GM19023 (cell line): ENCODE data around the gene AP3B2.

Experiments
- ATAC-seq: cut with Tn5 transposase; IDR thresholded peaks from one replicate; pipeline ENCODE4 v1.9.1; 2021; ENCODE audit warnings: mild to moderate bottlenecking, moderate library complexity; ENCODE audit not compliant: unreplicated experiment

The AP3B2 gene

DNA sequence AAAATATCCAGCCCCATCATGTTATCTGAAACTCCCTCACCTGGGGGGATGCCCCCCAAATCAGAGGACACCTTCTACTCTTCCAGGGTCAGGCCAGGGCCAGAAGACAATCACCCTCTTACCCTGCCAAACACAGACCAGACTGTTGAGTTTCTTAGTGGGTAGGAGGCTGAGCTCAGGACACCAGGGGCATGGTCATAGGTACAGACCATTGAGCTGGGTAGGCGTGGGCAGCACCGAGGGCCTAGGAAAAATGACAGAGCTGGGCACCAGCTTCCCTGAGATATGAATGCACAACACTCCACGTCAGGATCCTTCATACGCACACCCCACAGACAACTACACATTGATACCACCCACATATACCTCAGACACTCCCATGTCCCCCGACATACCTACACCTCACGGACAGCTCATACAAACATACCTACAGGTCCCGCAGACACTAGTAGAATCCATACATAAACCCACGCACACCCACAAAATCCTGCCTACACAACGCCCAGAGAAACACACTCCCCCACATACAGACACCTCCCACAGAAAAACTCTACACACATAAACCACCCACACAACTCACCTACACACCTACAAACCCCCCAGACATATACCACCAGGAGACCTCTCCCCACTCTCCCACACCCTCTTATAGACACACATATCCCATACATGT lies 11.8 kb downstream of the AP3B2 start:
- ATAC-seq: no peak

DNA sequence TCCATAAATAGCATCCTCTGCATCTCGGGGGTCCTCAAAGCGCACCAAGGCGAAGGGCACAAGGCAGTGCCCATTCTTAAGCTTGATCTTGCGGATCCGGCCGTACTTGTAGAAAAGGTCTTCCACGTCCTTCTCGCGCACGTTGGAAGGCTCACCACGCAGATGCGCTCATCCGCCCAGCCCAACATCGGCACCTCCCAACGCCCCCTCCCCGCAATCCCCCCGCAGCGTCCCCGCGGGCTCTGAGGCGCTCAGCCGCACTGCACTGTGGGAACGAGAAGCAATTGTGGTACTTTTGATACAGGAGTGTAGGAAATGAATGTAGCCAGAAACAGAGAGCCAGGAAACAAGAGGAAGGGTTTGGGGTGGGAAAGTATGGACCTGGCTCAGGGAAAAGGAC lies 17.5 kb downstream of the AP3B2 start:
- ATAC-seq: no peak

DNA sequence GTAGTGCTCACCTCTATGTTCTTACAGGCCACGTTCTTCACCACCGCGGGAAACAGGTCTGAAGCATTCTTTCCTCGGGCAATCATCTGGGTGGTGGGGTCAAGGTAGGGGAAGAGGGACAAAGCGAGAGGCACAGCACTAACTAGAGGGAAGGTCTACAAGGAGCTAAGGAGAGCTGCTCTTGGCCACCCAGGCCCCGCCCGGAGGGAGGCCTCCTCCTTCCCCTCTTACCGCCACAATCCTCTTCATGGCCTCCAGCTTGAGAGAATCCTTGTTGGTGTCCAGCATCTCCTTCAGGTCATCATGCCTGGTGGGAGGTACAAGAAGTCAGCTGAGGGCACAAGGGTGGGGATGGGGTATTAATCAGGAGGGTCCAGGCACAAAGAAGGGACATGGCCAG lies 20.5 kb downstream of the AP3B2 start:
- ATAC-seq: no peak

DNA sequence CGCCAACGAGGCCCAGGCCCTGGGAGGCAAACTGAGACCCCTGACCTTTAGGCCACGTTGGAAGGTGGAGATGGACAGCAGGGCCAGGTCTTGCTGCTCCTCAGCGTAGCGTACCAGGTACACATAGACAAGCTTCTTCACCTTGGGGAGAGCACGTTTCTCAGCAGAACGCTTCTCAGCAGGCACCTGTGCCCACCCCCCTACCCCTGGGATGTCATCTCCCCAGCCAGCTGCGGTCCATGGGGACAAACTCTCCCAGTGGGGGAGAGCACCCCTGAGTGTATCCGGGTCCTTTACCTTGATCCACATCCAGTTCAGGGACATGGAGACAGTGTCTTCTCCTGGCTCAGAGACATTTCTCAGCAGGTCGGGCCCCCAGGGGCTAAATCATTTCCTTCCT lies 21.0 kb downstream of the AP3B2 start:
- no peak for ATAC-seq

DNA sequence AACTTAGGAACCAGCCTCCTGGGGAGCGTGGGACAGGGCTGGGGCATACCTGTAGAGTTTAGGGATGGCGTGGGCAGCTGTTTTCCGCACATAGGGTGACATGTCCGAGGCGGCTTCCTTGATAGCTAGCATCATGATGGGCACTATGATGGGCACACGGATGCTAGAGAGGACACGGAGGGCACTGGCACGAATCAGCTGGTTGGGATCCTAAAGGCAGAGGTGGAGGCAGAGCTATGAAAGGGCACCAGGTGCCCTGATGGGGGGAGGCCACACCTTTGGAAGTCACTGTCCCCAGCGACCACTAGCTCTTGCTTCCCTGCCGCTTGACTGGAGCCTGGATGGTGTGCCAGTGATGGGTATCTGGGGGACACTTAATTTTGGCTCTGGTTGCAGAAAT lies 28.3 kb downstream of the AP3B2 start:
- ATAC-seq: no peak

DNA sequence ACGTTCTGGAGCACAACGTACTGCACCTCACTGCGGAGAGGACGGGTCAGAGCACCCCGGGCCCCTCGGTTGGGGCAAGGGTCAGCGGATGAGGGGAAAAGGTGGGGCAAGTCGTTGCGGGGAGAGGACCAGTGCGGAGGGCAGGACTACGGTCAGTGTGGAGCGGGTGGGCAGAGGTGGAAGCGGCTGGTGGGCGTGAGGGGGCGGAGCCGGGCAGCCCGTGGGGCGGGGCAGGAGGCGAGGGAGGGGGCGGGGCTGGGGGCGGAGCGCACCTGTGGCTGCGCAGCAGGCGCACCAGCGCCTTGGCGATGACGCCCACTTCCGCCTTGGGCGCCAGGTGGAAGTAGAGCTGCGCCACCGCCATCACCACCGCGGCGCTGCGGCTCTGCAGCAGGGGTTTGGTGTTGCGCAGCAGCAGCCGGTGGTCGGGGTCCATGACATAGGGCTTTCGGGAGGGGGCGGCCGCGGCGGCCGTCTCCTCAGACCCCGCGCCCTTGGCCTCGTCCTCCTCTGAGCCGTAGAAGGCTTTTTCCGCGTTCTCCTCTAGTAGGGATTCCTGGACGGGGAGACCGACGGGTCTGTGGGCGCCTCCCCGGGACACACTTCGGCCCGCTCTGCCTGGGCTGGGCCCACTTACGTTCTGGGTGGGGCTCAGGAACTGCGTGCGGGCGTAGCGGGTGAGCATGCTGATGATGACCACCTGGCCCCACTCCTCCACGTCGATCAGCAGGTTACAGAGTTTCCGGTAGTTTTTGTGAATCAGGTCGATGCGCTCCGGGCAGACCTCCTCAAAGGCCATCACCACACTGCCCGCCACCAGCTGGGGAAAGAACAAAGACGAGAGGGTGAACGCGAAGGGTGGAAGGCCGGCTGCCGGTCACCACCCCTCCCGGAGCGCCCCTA lies 29.2 kb downstream of the AP3B2 start:
- peak; percentile 70 for ATAC-seq

DNA sequence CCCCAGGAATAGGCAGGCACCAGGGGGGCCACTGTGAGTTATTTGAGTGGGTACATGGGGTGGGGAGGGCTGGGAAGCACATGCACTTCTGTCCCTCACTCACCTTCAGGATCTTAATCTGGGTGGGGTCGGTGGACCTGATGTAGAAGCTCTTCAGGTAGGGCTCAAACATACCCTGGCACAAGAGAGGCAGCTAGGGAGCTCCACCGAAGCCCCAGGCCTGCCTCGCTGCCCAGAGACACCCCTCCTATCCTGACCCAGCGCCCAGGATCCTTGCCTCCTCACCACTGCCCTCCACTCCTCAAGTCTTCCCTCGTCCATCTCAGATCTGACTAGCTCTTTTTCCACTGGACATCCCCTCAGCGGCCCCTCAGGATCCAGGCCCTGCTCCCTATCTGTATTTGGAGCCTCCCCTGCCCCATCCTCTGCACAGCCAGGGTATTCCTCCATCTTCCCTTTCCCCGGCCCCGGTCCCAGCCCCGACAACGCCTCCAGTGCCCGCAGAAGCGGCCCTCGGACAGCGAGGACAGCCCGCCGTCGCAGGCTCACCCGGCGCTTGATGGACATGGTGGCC lies 30.0 kb downstream of the AP3B2 start:
- ATAC-seq: no peak

DNA sequence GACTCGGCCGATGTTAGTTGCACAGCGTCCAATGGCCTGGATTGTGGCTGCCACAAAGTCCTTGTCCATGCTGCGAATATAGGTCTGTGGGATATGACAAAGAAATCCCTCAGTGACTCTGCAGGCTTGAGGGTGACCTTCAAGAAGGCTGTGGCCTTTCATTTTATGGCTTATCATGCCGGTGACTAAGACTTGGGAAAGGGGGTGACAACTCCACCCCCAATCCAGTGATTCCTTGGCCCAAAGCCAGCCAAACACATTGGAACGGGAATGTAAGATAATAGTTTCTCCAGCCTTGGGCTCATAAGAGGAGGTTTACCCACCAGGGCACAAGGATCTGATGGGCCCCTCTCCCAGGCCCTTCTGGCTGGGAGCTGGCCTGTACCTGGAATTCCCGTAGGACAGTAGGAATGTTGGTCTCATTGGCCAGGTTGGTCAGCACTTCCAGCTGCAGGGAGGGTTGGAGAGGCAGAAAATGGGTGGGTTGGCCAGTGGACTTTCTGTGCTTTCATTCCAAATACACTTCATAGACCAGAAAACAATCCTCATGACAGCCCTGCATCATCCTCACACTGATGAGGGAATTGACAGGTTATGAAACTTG lies 31.9 kb downstream of the AP3B2 start:
- ATAC-seq: no peak

DNA sequence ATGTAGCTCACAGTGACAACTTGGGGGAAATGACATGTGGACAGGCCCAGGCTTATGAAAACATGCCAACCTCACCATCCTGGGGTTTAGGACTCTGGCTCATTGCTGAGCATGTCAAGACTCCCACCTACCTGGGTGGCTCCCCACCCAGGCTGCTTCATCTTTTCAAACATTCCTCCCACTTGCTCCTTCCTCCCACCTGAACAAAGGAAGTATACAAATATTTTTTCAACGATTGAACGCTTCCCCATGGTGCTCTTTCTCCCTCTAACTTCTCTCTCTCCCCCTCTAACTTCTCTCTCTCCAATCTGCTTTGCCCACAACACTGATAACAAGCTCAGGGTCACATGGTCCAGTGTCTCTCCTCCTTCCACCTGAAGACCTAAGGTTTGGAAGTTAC lies 34.8 kb downstream of the AP3B2 start:
- ATAC-seq: no peak

DNA sequence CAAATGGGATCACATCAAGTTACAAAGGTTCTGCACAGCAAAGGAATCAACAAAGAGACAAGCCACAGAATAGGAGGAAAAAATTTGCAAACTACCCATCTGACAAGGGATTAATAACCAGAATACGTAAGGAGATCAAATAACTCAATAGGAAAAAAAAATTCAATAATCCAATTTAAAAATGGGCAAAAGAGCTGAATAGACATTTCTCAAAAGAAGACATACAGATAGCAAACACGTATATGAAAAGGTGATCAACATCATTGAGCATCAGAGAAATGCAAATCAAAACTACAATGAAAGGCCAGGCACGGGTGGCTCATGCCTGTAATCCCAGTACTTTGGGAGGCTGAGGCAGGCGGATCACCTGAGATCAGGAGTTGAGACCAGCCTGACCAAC lies 39.0 kb downstream of the AP3B2 start:
- no peak for ATAC-seq

DNA sequence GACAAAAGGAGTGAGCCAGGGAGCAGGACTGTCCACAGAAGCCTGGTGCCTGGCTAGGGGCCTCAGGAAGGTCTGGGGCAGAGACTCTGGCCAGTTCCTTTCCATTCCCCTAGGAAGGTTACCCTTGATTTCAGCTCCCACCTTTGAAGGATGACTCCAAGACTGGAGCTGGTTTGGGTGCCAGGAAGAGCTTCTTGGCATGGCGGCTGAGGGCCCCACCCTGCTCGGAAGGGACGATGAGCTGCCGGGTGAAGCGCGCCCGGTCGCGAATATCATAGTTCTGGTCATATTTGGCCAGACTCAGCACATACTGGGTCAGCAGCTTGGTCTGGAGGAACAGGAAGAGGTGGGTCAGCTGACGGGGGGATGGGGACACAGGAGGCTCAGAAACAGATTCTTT lies 43.1 kb downstream of the AP3B2 start:
- ATAC-seq: no peak

DNA sequence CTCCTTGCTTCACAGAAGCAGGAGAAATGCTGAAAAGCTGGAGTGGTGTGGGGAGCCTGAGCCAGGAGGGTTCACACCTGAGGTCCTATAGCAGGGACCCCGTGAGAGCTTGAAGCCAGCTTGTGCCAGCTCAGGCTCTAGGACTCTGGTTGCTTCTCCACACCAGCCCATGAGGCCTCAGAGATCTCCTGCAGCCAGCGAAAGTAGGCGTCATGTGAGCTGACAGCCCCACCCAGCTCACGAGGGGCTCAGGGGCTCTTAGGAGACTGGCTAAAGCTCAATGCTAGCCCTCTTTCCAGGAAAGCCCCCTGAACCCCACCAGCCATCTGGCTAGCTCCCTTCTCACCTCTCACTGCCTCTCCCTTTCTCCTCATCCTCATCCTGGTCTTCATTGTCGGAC lies 45.7 kb downstream of the AP3B2 start:
- ATAC-seq: no peak

DNA sequence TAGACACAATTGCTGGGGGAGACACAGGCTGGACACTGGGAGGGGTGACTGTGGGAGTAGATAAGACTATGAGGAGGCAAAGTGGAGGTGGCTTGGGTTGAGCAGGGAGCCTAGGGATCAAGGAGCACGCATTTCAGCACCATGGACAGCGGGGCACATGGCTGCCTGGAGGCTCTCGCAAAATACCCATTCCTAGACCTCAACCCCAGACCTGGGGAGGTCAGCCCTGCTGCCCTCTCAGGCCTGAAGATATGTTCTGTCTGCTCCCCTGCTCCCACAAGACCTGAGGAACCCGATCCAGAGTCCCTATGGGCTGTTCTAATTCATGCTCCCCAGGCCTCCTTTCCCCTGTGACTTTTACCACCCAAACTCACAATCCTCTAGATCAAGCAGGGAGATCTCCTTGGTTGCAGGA lies 46.5 kb downstream of the AP3B2 start:
- ATAC-seq: no peak

DNA sequence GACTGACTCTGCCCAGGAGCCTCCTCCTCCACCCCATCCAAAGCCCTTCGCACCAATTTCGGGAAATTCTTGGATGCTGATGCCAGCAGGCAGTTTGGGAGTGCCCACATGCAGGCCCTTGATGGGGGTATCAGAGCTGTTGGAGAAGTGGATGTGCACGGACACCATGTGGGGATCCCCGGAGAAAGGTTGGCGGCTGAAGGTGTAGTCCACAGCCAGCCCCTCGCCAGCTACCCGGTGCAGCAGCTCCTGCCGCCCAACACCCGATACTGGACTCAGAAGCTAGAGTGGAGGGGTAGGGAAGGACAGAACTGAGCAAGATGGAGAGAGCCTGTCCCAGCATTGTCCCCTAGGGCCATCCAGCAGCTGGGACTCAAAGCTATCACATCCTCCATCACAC lies 47.0 kb downstream of the AP3B2 start:
- no peak for ATAC-seq

DNA sequence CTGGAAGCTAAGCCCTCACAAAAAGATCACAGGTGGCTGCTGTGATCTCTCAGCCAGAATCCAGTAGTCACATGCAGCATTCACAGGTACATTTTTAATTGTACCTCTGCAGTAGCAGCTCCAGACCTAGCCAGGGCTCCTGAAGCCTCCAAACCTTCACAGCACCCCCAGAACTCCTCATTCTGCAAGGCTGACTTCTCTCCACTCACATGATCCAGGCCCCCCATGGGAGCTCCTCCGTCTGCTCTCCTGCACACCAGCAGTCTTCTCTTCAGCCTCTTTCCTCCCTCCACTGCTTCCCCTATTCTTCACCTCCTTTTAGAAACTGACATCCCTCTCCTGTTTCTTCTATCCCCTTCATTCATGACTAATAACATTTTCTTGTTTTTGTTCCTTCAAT lies 49.3 kb downstream of the AP3B2 start:
- no peak for ATAC-seq

DNA sequence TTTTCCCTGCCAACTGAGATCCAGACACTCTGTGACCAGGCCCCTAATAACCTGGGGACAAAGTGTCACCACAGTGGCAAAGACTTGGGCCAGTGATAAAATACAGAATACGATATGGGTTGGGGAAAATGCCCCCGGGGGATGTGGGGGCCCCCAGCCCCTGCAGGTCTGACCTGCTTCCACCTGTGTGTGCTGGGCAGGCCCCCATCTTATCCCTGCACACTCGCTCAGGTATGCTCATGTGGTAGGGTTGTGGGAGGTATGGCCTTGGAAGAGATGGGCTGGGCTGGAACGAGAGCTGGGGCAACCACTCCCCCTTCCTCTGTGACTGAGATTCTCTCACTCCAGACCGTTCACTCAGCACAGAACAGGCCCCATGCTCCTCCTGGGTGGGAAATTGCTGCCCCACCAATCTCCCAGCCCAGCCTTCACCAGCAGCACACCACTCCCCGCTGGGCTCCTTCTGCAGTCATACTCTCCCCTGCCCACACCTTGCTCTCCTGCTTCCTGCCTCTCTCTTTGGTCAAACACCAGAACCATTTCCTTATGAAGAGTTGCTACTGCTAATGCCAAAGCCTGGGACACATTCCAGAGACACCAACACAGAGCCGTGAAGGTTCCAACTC lies 52.9 kb downstream of the AP3B2 start:
- no peak for ATAC-seq

DNA sequence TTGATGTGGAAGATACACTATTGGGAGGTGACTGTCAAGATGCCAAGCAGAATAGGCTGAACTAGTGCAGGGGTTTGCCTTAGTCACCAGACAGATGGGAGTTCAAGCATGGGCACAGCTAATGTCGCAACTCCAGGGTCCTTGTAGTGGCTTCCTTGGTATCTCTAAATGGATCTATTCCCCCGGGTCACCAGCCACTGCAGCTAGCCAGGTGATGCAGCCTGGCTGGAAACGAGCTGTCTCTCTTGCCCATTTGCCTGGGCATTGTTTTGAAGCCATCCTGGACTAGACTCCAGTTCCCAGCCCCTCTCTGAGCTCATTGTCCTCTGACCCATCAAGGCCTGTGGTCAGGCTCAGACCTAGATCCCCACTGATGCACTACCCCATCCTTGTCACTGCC lies 54.1 kb downstream of the AP3B2 start:
- ATAC-seq: no peak

DNA sequence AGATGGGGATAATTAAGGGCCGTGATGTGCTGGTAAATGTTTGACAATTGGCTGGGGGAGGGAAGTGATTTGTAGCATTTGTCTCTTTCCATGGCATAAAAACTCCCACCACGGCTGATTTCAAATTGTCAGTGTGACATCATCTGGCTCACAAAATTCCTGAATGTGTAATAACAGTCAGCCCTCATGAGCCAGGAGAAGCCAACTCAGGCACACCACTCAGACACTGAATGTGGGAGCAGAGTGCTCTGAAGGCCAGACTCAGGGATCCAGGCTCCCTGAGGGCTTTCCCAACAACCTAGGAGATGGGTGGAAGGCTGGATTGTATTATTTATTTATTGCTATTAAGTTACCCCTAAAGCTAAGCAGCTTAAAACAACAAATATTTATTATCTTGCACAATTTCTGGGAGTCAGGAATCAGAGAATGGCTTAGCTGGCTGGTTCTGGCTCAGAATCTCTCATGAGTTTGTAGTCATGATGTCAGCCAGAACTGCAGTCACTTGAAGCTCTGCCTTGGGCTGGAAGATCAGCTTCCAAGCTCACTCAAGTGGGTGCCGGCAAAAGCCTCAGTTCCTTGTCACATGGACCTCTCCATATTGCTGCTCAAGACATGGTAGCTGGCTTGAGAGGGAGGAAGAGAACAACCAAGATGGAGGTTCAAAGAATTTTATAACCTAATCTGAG lies 56.0 kb downstream of the AP3B2 start:
- no peak for ATAC-seq

DNA sequence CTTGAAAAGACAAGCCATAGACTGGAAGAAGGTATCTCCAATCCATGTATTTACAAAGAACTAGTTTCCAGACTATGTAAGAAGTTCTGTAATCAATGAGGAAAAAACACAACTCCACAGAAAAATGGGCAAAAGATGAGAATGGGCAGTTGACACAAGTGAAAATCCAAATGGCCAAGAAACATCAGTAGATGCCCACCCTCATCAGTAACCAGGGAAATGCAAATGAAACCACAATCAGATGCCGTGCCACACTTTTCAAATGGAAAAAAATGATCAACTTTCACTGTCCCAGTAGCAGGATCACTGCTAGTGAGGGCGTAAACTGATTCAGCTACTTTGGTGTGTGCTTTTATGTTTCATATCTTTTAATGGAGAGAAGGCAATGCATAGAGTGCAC lies 58.0 kb downstream of the AP3B2 start:
- ATAC-seq: no peak

DNA sequence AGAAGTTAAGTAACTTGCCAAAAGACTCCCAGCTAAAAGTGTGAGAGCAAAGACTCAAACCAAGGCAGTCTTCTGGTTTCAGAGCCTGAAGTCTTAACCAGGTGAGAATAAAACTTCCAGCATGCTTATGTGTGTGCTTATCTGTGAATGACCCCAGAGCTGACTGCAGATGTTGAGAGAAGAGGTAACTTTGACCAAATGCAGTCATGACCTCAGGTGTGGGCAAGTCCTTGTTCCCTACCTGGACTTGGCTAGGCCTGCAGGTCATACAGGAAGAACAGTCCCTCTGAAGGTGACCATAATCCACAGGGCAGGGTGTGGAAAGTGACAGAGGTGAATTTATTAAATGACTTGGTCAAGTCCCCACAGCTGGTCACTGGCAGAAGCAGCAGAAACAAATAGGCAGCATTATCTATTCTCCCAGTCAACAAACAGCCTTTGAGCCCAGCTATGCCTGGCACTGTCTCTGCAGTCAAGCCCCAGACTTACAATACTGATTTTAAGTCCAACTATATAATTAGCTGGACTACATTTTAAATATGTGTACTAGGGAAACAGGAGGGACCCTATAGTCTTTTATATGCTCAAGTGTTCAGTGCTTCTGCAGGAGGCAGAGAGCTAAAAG lies 59.5 kb downstream of the AP3B2 start:
- ATAC-seq: no peak
